HepG2 (cell line): ENCODE results near the gene MEIS3. TPM values are rescaled to one million over a fixed set of nuclear protein-coding genes. Genes with fewer than 3 reads are reported as not detected.
A peak's percentile ranks its signal among the peaks of the same experiment; 100 is the strongest.

Source experiments
- ATAC-seq: fragments of 200-7000 bp; cut with Tn5 transposase; 3 replicates; pipeline ENCODE4 v1.9.1; 2020; ENCODE audit warnings: mild to moderate bottlenecking, moderate library complexity
- BruUV-seq: library from RNA; stranded (reverse); fragments of 400-500 nt; replicated peaks from 2 replicates; lab custom pipeline; 2021; lab: Mats Ljungman, UMichigan
- CTCF ChIA-PET: fragments of 300-600 bp; formaldehyde crosslinking; extraction: SDS; loops from one replicate; lab custom pipeline; 2021; ENCODE audit warnings: low total read pairs, inconsistent platforms, low intra/inter-chr PET ratio; lab: Yijun Ruan, JAX
- POLR2A ChIA-PET: fragments of 350-600 bp; sonication (Branson Sonifier 250); formaldehyde crosslinking; loops from one replicate; lab custom pipeline; 2020; ENCODE audit warnings: antibody characterized with exemption, inconsistent platforms; lab: Yijun Ruan, JAX
- DNase-seq: peaks from one replicate; pipeline ENCODE4 v3.0.0-alpha.2; 2015; ENCODE audit warnings: low spot score
- FAIRE-seq: peaks from 3 replicates; lab custom pipeline; 2011; peaks lifted over from hg19 to GRCh38; lab: Jason Lieb, UNC
- H2AFZ ChIP-seq: one replicate; pipeline ENCODE4 v1.6.1; 2011; ENCODE audit warnings: low read length, inconsistent platforms
- H3K27ac ChIP-seq: fragments of 300-600 bp; 3 replicates; pipeline ENCODE4 v1.8.0; 2011; ENCODE audit warnings: mixed run types, mild to moderate bottlenecking, mixed read lengths, low read length, inconsistent platforms; ENCODE audit not compliant: insufficient read depth; ENCODE audit errors: extremely low read length
- H3K27me3 ChIP-seq, 2 experiments: fragments of 200-600 bp in 1 of 2; 2 replicates in 1 of 2; 3 replicates in 1 of 2; pipeline versions ENCODE4 v1.6.0 to v1.8.0; 2011; ENCODE audit warnings: low read length in 2 of 2, mild to moderate bottlenecking in 2 of 2, moderate library complexity in 2 of 2, inconsistent platforms in 1 of 2; ENCODE audit not compliant: insufficient read depth in 2 of 2, control insufficient read depth in 1 of 2
- H3K36me3 ChIP-seq, 2 experiments: fragments of 200-600 bp in 1 of 2; replicated peaks in 1 of 2; 2 replicates in 1 of 2; 3 replicates in 1 of 2; pipeline versions ENCODE4 v1.5.1 to v1.8.0; 2011; ENCODE audit warnings: low read length in 2 of 2, inconsistent platforms in 1 of 2; ENCODE audit not compliant: insufficient read depth in 2 of 2, control insufficient read depth in 1 of 2
- H3K4me1 ChIP-seq: 2 replicates; pipeline ENCODE4 v1.5.1; 2012; ENCODE audit warnings: low read length, inconsistent platforms; ENCODE audit not compliant: insufficient read depth
- H3K4me2 ChIP-seq: 2 replicates; pipeline ENCODE4 v1.6.0; 2011; ENCODE audit warnings: low read depth, low read length, inconsistent platforms
- H3K4me3 ChIP-seq, 3 experiments: fragments of 200-600 bp in 1 of 3; sonication (generic), shearing (Covaris generic) in 1 of 3; replicated peaks in 1 of 3; 2 replicates each; pipeline ENCODE4 v1.5.1; 2011 to 2016; ENCODE audit warnings: low read length in 3 of 3, inconsistent platforms in 2 of 3, low read depth in 2 of 3, mild to moderate bottlenecking in 2 of 3, control low read depth in 1 of 3, mixed read lengths in 1 of 3; ENCODE audit not compliant: insufficient read depth in 1 of 3
- H3K79me2 ChIP-seq: one replicate; pipeline ENCODE4 v1.6.1; 2011; ENCODE audit warnings: low read length, inconsistent platforms; ENCODE audit not compliant: insufficient read depth
- H3K9ac ChIP-seq: 2 replicates; pipeline ENCODE4 v1.6.0; 2011; ENCODE audit warnings: mild to moderate bottlenecking, low read depth, low read length, inconsistent platforms; ENCODE audit not compliant: insufficient read depth
- H3K9me3 ChIP-seq: 2 replicates; pipeline ENCODE4 v1.5.1; 2012; ENCODE audit warnings: mild to moderate bottlenecking, low read length
- H4K20me1 ChIP-seq: 2 replicates; pipeline ENCODE4 v1.6.0; 2011; ENCODE audit warnings: inconsistent platforms, mild to moderate bottlenecking, low read length, moderate library complexity; ENCODE audit not compliant: insufficient read depth
- HOXA9 ChIP-seq: sonication (generic); formaldehyde crosslinking; IDR thresholded peaks from 2 replicates; pipeline ENCODE4 v1.8.1; 2022; ENCODE audit warnings: missing genetic modification reagents, mild to moderate bottlenecking, moderate library complexity, borderline replicate concordance
- MAF1 ChIP-seq: sonication (generic); formaldehyde crosslinking; IDR thresholded peaks from 2 replicates; pipeline ENCODE4 v1.5.0; 2020; ENCODE audit warnings: missing genetic modification reagents, borderline replicate concordance
- MBNL3 ChIP-seq: fragments of 250-450 bp; sonication (Bioruptor Pico); conservative IDR thresholded peaks from 2 replicates; pipeline ENCODE4 v1.8.0; 2022; ENCODE audit warnings: mild to moderate bottlenecking, inconsistent platforms
- RBAK ChIP-seq: sonication (generic); formaldehyde crosslinking; IDR thresholded peaks from 2 replicates; pipeline ENCODE4 v1.5.1; 2020; ENCODE audit warnings: mild to moderate bottlenecking, missing genetic modification reagents
- TAF15 ChIP-seq: fragments of 200-400 bp; formaldehyde crosslinking; IDR thresholded peaks from one replicate; pipeline ENCODE4 v1.6.1; 2018; ENCODE audit warnings: mild to moderate bottlenecking, low read depth, low read length; ENCODE audit not compliant: poor library complexity, severe bottlenecking
- TGIF2 ChIP-seq: IDR thresholded peaks from 2 replicates; pipeline ENCODE4 v1.6.1; 2016; ENCODE audit warnings: control low read depth, missing compliant biosample characterization
- ZBTB1 ChIP-seq: sonication (generic); formaldehyde crosslinking; IDR thresholded peaks from 2 replicates; pipeline ENCODE4 v1.4.0; 2020; ENCODE audit warnings: missing genetic modification reagents, borderline replicate concordance
- ZNF432 ChIP-seq: sonication (generic); formaldehyde crosslinking; IDR thresholded peaks from 2 replicates; pipeline ENCODE4 v1.5.0; 2020; ENCODE audit warnings: missing genetic modification reagents, mild to moderate bottlenecking, borderline replicate concordance
- ZNF558 ChIP-seq: sonication (generic); formaldehyde crosslinking; IDR thresholded peaks from 2 replicates; pipeline ENCODE4 v1.9.0; 2022; ENCODE audit warnings: mild to moderate bottlenecking, missing genetic modification reagents, borderline replicate concordance
- whole genome bisulfite sequencing: methylation state at CpG from one replicate; pipeline ENCODE4 v1.1.6; 2017; ENCODE audit warnings: low lambda C conversion rate; 5-methylcytosine and 5-hydroxymethylcytosine counted together
- in situ Hi-C: cut with HindIII; loops from 2 replicates; pipeline ENCODE4 v1.10.0; 2017; ENCODE audit warnings: low pct_unique_long_range_greater_than_20kb; ENCODE audit not compliant: extremely low pct_ligation_motif_present
- intact Hi-C: fragments of 100-400 bp; cut with micrococcal nuclease; formaldehyde crosslinking; loops from one replicate; pipeline ENCODE4 v1.10.0; 2022; ENCODE audit not compliant: unreplicated experiment
- polyA plus RNA-seq, 8 experiments: library from polyadenylated mRNA; depleted of rRNA in 3 of 8; stranded (reverse) in 7 of 8; unstranded in 1 of 8; fragments of >200 nt; fragmentation: Illumina TruSeq in 4 of 8; extraction: Trizol in 4 of 8; gene quantifications; 2 replicates each; pipeline versions ENCODE4 v1.2.1 to v1.2.3, GENCODE V29; 2011 to 2016; ENCODE audit warnings: low read depth in 4 of 8, missing spikeins in 1 of 8, mixed read lengths in 1 of 8; ENCODE audit not compliant: insufficient read depth in 1 of 8
- total RNA-seq, 5 experiments: library from RNA; depleted of rRNA; stranded (reverse); fragments of >200 nt; fragmentation: Illumina TruSeq; extraction: Trizol; gene quantifications; 2 replicates each; pipeline ENCODE4 v1.2.3, GENCODE V29; 2016; ENCODE audit warnings: low read depth in 1 of 5
- TF ChIP-seq, protein P1 (sequence below): sonication (generic); formaldehyde crosslinking; IDR thresholded peaks from 2 replicates; pipeline ENCODE4 v1.5.0; 2020; ENCODE audit warnings: missing genetic modification reagents, mild to moderate bottlenecking, borderline replicate concordance
- TF ChIP-seq, protein P2 (sequence below): sonication (generic); formaldehyde crosslinking; IDR thresholded peaks from 2 replicates; pipeline ENCODE4 v1.8.1; 2023; ENCODE audit warnings: mild to moderate bottlenecking, missing genetic modification reagents
- TF ChIP-seq, protein P3 (sequence below): sonication (generic); formaldehyde crosslinking; IDR thresholded peaks from 2 replicates; pipeline ENCODE4 v1.5.1; 2020; ENCODE audit warnings: mild to moderate bottlenecking, missing genetic modification reagents, borderline replicate concordance
- TF ChIP-seq, protein P4 (sequence below): sonication (generic); formaldehyde crosslinking; IDR thresholded peaks from 2 replicates; pipeline ENCODE4 v1.4.0; 2020; ENCODE audit warnings: missing genetic modification reagents
- TF ChIP-seq, protein P5 (sequence below): sonication (generic); formaldehyde crosslinking; conservative IDR thresholded peaks from 2 replicates; pipeline ENCODE4 v1.4.0; 2020; ENCODE audit warnings: missing genetic modification reagents

The MEIS3 gene
- total and polyA plus RNA-seq, 2 of the 13 experiments (the other 11 are each of a cell fraction or from before 2014, with no cell fraction given) = 0.09 to 0.70 TPM

DNA sequence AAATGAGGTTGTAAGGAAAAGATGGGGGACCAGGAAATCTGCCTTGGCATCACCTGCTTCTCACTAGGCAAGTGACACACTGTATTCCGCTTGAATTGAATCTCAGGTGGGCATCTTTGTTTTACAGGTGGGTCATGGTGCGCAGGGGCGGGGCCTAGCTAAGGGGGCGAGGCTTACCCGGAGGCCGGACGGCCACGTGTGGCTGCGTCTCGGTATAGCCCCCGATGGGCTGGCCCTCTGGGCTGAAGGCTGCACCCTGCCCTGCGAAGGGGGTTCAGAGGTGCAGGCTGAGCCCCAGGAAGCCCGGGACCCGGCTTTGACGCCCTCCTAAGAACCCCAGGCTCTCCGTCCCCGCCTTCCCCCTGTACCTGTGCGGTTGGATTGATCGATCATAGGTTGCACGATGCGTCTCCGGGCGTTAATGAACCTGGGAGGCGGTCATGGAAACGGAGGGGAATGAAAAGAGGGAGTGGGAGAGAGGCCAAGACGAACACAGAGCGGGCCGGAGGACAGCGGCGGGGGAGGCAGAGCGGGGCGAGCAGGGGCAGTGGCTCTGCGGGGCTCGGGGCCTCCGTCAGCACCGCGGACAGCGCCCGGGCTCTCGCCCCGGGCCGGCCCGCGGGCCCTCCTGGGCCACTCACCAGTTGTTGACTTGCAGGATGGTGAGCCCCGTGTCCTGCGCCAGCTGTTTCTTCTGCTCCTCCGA, 12.5 kb downstream of the MEIS3 start:
- no peak overlapping the region for H3K4me3 ChIP-seq
- no peaks in the 10 kb centered on the region for H3K4me1 ChIP-seq
- peaks cover 0 to 24% of the 10 kb centered on the region in 2 experiments; a peak in 4 of 5 replicates for H3K27me3 ChIP-seq
- no peaks in the 10 kb centered on the region for H3K9me3 ChIP-seq
- in situ Hi-C loops (no loop called here), intact Hi-C loops (no loop called here)
- no peak overlapping the region for H3K27ac ChIP-seq
- DNase-seq (no peak), FAIRE-seq (no peak), ATAC-seq (peak; percentile 92)
- CTCF ChIA-PET = no interaction called here
- H3K4me2 ChIP-seq = no peak overlapping the region
- H3K79me2 ChIP-seq = no peaks in the 10 kb centered on the region
- 4% methylated on average over 14 of the region's 47 CpGs for WGBS
- H3K9ac ChIP-seq = no peak overlapping the region
- POLR2A ChIA-PET = no interaction called here
- no peak overlapping the region for H2AFZ ChIP-seq
- no peaks in the 10 kb centered on the region for H3K36me3 ChIP-seq
- BruUV-seq = no TSS peak
- 0 out of 2 replicates have a peak, but pooled peaks cover 6% of the 10 kb centered on the region for H4K20me1 ChIP-seq
- TF ChIP-seq HOXA9 (CRISPR knock-in tag) (0 out of 2 replicates have a peak, but pooled peaks have one; percentile 38), ZBTB1 (no peak; the same call in 1 of the 2 replicates), ZNF432 (CRISPR knock-in tag) (no peak), RBAK (CRISPR knock-in tag) (no peak), MAF1 (CRISPR knock-in tag) (peak; percentile 44; the same call in 1 of the 2 replicates), ZNF558 (CRISPR knock-in tag) (no peak), TAF15 (no peak), MBNL3 (CRISPR knock-in tag) (no peak), TGIF2 (0 out of 2 replicates have a peak, but pooled peaks have one; percentile 49)
- TF ChIP-seq, protein P1, sequence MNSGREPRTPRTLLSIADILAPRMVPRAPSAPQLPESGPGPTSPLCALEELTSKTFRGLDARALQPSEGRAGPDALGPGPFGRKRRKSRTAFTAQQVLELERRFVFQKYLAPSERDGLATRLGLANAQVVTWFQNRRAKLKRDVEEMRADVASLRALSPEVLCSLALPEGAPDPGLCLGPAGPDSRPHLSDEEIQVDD (CRISPR knock-in tag) = no peak
- TF ChIP-seq, protein P2, sequence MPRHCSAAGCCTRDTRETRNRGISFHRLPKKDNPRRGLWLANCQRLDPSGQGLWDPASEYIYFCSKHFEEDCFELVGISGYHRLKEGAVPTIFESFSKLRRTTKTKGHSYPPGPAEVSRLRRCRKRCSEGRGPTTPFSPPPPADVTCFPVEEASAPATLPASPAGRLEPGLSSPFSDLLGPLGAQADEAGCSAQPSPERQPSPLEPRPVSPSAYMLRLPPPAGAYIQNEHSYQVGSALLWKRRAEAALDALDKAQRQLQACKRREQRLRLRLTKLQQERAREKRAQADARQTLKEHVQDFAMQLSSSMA (CRISPR knock-in tag) = no peak
- TF ChIP-seq, protein P3, sequence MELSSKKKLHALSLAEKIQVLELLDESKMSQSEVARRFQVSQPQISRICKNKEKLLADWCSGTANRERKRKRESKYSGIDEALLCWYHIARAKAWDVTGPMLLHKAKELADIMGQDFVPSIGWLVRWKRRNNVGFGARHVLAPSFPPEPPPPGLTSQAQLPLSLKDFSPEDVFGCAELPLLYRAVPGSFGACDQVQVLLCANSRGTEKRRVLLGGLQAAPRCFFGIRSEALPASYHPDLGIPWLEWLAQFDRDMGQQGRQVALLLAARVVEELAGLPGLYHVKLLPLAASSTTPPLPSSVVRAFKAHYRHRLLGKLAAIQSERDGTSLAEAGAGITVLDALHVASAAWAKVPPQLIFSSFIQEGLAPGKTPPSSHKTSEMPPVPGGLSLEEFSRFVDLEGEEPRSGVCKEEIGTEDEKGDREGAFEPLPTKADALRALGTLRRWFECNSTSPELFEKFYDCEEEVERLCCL = no peak
- TF ChIP-seq, protein P4, sequence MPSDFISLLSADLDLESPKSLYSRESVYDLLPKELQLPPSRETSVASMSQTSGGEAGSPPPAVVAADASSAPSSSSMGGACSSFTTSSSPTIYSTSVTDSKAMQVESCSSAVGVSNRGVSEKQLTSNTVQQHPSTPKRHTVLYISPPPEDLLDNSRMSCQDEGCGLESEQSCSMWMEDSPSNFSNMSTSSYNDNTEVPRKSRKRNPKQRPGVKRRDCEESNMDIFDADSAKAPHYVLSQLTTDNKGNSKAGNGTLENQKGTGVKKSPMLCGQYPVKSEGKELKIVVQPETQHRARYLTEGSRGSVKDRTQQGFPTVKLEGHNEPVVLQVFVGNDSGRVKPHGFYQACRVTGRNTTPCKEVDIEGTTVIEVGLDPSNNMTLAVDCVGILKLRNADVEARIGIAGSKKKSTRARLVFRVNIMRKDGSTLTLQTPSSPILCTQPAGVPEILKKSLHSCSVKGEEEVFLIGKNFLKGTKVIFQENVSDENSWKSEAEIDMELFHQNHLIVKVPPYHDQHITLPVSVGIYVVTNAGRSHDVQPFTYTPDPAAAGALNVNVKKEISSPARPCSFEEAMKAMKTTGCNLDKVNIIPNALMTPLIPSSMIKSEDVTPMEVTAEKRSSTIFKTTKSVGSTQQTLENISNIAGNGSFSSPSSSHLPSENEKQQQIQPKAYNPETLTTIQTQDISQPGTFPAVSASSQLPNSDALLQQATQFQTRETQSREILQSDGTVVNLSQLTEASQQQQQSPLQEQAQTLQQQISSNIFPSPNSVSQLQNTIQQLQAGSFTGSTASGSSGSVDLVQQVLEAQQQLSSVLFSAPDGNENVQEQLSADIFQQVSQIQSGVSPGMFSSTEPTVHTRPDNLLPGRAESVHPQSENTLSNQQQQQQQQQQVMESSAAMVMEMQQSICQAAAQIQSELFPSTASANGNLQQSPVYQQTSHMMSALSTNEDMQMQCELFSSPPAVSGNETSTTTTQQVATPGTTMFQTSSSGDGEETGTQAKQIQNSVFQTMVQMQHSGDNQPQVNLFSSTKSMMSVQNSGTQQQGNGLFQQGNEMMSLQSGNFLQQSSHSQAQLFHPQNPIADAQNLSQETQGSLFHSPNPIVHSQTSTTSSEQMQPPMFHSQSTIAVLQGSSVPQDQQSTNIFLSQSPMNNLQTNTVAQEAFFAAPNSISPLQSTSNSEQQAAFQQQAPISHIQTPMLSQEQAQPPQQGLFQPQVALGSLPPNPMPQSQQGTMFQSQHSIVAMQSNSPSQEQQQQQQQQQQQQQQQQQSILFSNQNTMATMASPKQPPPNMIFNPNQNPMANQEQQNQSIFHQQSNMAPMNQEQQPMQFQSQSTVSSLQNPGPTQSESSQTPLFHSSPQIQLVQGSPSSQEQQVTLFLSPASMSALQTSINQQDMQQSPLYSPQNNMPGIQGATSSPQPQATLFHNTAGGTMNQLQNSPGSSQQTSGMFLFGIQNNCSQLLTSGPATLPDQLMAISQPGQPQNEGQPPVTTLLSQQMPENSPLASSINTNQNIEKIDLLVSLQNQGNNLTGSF = peak; percentile 71; the same call in 1 of the 2 replicates
- TF ChIP-seq, protein P5, sequence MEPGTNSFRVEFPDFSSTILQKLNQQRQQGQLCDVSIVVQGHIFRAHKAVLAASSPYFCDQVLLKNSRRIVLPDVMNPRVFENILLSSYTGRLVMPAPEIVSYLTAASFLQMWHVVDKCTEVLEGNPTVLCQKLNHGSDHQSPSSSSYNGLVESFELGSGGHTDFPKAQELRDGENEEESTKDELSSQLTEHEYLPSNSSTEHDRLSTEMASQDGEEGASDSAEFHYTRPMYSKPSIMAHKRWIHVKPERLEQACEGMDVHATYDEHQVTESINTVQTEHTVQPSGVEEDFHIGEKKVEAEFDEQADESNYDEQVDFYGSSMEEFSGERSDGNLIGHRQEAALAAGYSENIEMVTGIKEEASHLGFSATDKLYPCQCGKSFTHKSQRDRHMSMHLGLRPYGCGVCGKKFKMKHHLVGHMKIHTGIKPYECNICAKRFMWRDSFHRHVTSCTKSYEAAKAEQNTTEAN (CRISPR knock-in tag) = peak; percentile 76; the same call in 1 of the 2 replicates
